Measurements from ENCODE around the gene ADAM17.
A peak's percentile ranks its signal among the peaks of the same experiment; 100 is the strongest.

The ADAM17 gene

DNA sequence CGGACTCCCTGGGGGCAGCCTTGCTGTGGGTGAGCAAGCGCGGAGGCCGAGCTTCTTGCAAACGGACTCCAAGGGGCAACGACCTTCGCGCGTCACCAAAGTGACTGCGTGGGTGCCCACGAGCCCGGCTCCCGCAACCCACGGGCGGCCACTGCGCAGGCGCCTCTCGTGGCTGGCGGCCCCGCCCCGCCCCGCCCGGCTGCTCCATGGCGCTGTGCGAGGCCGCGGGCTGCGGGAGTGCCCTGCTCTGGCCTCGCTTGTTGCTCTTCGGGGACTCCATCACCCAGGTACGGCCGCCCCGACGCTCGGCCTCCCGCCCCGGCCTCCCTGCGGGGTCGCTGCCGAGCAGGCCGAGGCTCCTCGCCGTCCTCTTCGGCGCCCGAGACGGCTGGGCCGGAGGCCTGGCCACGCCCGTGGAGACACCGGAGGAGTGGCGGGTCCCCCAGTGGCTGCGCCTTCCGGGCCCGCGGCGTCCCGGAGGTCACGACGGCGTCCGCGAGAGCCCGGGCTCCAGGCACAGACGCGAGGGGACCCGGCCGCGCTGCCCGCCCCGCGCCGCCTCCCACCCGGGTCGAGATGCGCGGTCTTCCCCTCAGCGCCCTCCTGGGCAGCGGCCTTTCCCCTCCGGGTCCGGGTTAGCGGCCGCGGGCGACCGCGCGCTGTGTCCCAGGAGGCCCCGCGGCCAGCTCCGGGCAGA, 81.1 kb downstream of the ADAM17 start, which contains the start of gene IAH1:
Gene IAH1 (plus strand): TSS at position 191 of the 697 bp plus-strand sequence. CDS start 16 bp downstream, at position 207.
- Histone ChIP-seq H3K4me3 (ENCODE audit: low read length, poor library complexity, severe bottlenecking) (peak within 1 kb of the TSS; percentile 73), H2AFZ (ENCODE audit: low read length) (peak within 1 kb of the TSS; percentile 98)

DNA sequence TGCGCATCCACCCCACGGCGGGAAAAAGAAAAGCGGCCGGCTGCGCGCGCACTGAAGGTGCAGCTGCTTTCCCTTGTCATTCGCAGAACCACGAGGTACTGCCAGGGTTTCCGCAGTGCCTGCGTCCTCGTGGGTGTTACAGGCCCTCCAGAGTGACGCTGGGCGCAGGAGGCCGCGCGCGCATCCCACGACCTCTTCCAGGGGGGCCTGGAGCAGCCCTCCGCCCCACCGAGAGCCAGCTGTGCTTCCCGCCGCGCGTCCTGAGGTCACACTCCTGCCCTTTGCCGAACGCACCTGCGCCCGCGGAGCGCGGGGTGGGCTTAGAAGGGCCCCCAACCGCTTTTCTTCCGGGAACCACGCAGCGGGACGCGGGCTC, 81.7 kb downstream of the ADAM17 start:
- H4K20me1 ChIP-seq (ENCODE audit: insufficient read depth, low read length, poor library complexity, severe bottlenecking) = peaks cover 5% of the 10 kb centered on the region
- TF ChIP-seq, protein P1, sequence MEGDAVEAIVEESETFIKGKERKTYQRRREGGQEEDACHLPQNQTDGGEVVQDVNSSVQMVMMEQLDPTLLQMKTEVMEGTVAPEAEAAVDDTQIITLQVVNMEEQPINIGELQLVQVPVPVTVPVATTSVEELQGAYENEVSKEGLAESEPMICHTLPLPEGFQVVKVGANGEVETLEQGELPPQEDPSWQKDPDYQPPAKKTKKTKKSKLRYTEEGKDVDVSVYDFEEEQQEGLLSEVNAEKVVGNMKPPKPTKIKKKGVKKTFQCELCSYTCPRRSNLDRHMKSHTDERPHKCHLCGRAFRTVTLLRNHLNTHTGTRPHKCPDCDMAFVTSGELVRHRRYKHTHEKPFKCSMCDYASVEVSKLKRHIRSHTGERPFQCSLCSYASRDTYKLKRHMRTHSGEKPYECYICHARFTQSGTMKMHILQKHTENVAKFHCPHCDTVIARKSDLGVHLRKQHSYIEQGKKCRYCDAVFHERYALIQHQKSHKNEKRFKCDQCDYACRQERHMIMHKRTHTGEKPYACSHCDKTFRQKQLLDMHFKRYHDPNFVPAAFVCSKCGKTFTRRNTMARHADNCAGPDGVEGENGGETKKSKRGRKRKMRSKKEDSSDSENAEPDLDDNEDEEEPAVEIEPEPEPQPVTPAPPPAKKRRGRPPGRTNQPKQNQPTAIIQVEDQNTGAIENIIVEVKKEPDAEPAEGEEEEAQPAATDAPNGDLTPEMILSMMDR (conservative IDR thresholded peaks at IDR 0.05; ENCODE audit: low read length) = no peak
- no peak for TF ChIP-seq EZH2phosphoT487 (IDR thresholded peaks at IDR 0.05; ENCODE audit: borderline replicate concordance)
- peak overlapping the region; percentile 73 for H3K4me3 ChIP-seq (ENCODE audit: low read length, poor library complexity, severe bottlenecking)
- H3K9me3 ChIP-seq (ENCODE audit: insufficient read depth, low read depth, low read length) = no peaks in the 10 kb centered on the region
- H3K9ac ChIP-seq (ENCODE audit: low read depth, low read length, poor library complexity, severe bottlenecking) = peak overlapping the region; percentile 73
- H3K4me2 ChIP-seq (ENCODE audit: low read depth, low read length, poor library complexity, severe bottlenecking) = peak overlapping the region; percentile 65
- peaks cover 13% of the 10 kb centered on the region; the same call in 1 of the 2 replicates for H3K36me3 ChIP-seq (ENCODE audit: insufficient read depth, low read length)
- no peaks in the 10 kb centered on the region for H3K27me3 ChIP-seq (ENCODE audit: insufficient read depth, low read length, poor library complexity, severe bottlenecking)
- no peaks in the 10 kb centered on the region for H3K9me2 ChIP-seq (replicated peaks; ENCODE audit: low read depth, low read length)
- peak overlapping the region; percentile 98 for H2AFZ ChIP-seq (ENCODE audit: low read length)
- H3K79me2 ChIP-seq (ENCODE audit: insufficient read depth, low read length) = peaks cover 18% of the 10 kb centered on the region; the same call in 1 of the 2 replicates
- H3K4me1 ChIP-seq (ENCODE audit: insufficient read depth, low read length, poor library complexity, severe bottlenecking) = peaks cover 25% of the 10 kb centered on the region
- H3F3A ChIP-seq (ENCODE audit: low read depth) = no peaks in the 10 kb centered on the region

More for the DNA sequence above, 81.1 kb downstream of the ADAM17 start, which contains the start of gene IAH1:
- H3K9me2 ChIP-seq (replicated peaks; ENCODE audit: low read depth, low read length) = no peaks in the 10 kb centered on the region
- peaks cover 18% of the 10 kb centered on the region; the same call in 1 of the 2 replicates for H3K79me2 ChIP-seq (ENCODE audit: insufficient read depth, low read length)
- peaks cover 25% of the 10 kb centered on the region for H3K4me1 ChIP-seq (ENCODE audit: insufficient read depth, low read length, poor library complexity, severe bottlenecking)
- H3K36me3 ChIP-seq (ENCODE audit: insufficient read depth, low read length) = peaks cover 8% of the 10 kb centered on the region; the same call in 1 of the 2 replicates
- H3K27me3 ChIP-seq (ENCODE audit: insufficient read depth, low read length, poor library complexity, severe bottlenecking) = no peaks in the 10 kb centered on the region
- H3K4me2 ChIP-seq (ENCODE audit: low read depth, low read length, poor library complexity, severe bottlenecking) = peak within 1 kb of the TSS; percentile 65
- H3K9me3 ChIP-seq (ENCODE audit: insufficient read depth, low read depth, low read length) = no peaks in the 10 kb centered on the region
- no peaks in the 10 kb centered on the region for H3F3A ChIP-seq (ENCODE audit: low read depth)
- peaks cover 5% of the 10 kb centered on the region for H4K20me1 ChIP-seq (ENCODE audit: insufficient read depth, low read length, poor library complexity, severe bottlenecking)
- TF ChIP-seq, protein P1 (conservative IDR thresholded peaks at IDR 0.05; ENCODE audit: low read length) = no peak
- no peak for TF ChIP-seq EZH2phosphoT487 (IDR thresholded peaks at IDR 0.05; ENCODE audit: borderline replicate concordance)
- peak within 1 kb of the TSS; percentile 73 for H3K9ac ChIP-seq (ENCODE audit: low read depth, low read length, poor library complexity, severe bottlenecking)

DNA sequence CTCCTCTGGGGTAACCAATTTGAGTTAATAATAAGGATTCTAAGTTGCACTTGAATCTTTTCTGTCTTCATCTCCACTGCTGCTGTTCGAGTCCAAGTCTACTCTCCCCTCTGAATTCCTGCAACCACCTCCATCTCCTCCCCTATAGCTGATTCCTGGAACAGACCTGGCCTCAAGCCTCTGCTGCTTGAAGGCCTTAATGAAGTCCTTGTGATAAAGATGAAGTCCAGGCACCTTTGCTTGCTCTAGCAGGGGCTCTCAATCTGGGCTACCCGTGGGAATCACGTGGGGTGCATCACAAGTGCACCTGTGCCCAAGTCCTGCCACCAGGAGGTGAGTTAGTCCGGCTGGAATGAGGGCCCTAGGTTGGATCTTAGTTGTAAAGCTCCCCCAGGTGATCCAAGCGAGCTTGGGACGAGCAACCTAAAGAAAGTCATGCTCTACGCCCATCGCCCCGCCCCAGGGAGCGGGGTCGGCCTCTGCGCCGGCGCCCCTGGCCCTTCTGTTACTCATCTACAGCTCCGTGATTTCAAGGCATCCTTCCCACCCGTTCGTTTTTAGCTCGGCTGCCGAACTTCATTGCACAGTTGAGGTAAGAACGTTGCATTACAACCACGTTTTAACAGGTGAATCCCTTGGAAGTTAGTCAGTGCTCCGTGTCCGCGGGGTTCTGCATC, 82.2 kb downstream of the ADAM17 start:
- peaks cover 18% of the 10 kb centered on the region; the same call in 1 of the 2 replicates for H3K79me2 ChIP-seq (ENCODE audit: insufficient read depth, low read length)
- no peak for TF ChIP-seq EZH2phosphoT487 (IDR thresholded peaks at IDR 0.05; ENCODE audit: borderline replicate concordance)
- TF ChIP-seq, protein P1 (conservative IDR thresholded peaks at IDR 0.05; ENCODE audit: low read length) = no peak
- H3K4me2 ChIP-seq (ENCODE audit: low read depth, low read length, poor library complexity, severe bottlenecking) = peak overlapping the region; percentile 65
- H2AFZ ChIP-seq (ENCODE audit: low read length) = peak overlapping the region; percentile 98; the same call in 1 of the 2 replicates
- no peaks in the 10 kb centered on the region for H3K27me3 ChIP-seq (ENCODE audit: insufficient read depth, low read length, poor library complexity, severe bottlenecking)
- H3K9me3 ChIP-seq (ENCODE audit: insufficient read depth, low read depth, low read length) = no peaks in the 10 kb centered on the region
- H3F3A ChIP-seq (ENCODE audit: low read depth) = no peaks in the 10 kb centered on the region
- H3K9ac ChIP-seq (ENCODE audit: low read depth, low read length, poor library complexity, severe bottlenecking) = peak overlapping the region; percentile 73
- no peaks in the 10 kb centered on the region for H3K9me2 ChIP-seq (replicated peaks; ENCODE audit: low read depth, low read length)
- peaks cover 5% of the 10 kb centered on the region for H4K20me1 ChIP-seq (ENCODE audit: insufficient read depth, low read length, poor library complexity, severe bottlenecking)
- H3K4me3 ChIP-seq (ENCODE audit: low read length, poor library complexity, severe bottlenecking) = peak overlapping the region; percentile 73
- peaks cover 16% of the 10 kb centered on the region; the same call in 1 of the 2 replicates for H3K36me3 ChIP-seq (ENCODE audit: insufficient read depth, low read length)
- peaks cover 25% of the 10 kb centered on the region for H3K4me1 ChIP-seq (ENCODE audit: insufficient read depth, low read length, poor library complexity, severe bottlenecking)

Measured in Loucy (cell line).